Panc1 (cell line): Measurements from ENCODE around the gene LURAP1L.

Source experiments
- POLR2AphosphoS5 ChIP-seq: IDR thresholded peaks from 2 replicates; pipeline ENCODE4 v1.6.1; 2012; ENCODE audit warnings: mild to moderate bottlenecking, low read depth, low read length, moderate library complexity
- TF ChIP-seq, protein P1 (sequence below): fragments of 450-650 bp; IDR thresholded peaks from 2 replicates; pipeline ENCODE4 v1.5.1; 2017; ENCODE audit warnings: mild to moderate bottlenecking
- TF ChIP-seq, protein P2 (sequence below), 2 experiments: IDR thresholded peaks; 2 replicates each; pipeline ENCODE4 v1.6.1; 2011 to 2012; ENCODE audit warnings: low read depth in 2 of 2, control low read depth in 1 of 2, low read length in 1 of 2, mild to moderate bottlenecking in 1 of 2, moderate library complexity in 1 of 2; ENCODE audit not compliant: insufficient read depth in 1 of 2

DNA sequence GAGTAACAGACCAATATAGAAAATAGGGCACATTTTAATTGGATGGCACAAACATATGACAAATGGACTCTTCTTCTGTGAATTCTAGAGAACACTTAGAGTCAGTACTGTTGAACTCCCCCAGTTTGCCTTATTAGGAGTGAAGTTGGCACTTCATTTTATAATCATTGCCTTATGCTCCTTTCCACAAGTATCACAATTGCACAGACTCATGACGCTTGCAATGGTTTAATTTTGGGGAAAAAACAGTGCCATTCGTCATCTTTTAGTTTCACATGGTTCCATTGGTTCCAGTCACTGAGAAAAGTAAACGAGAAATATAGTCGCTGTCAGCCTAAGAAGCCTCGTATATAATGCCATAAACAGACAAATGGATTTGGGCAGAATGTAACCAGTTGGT lies 71.2 kb downstream of the LURAP1L start:
- TF ChIP-seq, protein P1, sequence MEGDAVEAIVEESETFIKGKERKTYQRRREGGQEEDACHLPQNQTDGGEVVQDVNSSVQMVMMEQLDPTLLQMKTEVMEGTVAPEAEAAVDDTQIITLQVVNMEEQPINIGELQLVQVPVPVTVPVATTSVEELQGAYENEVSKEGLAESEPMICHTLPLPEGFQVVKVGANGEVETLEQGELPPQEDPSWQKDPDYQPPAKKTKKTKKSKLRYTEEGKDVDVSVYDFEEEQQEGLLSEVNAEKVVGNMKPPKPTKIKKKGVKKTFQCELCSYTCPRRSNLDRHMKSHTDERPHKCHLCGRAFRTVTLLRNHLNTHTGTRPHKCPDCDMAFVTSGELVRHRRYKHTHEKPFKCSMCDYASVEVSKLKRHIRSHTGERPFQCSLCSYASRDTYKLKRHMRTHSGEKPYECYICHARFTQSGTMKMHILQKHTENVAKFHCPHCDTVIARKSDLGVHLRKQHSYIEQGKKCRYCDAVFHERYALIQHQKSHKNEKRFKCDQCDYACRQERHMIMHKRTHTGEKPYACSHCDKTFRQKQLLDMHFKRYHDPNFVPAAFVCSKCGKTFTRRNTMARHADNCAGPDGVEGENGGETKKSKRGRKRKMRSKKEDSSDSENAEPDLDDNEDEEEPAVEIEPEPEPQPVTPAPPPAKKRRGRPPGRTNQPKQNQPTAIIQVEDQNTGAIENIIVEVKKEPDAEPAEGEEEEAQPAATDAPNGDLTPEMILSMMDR: no peak
- TF ChIP-seq, protein P2, sequence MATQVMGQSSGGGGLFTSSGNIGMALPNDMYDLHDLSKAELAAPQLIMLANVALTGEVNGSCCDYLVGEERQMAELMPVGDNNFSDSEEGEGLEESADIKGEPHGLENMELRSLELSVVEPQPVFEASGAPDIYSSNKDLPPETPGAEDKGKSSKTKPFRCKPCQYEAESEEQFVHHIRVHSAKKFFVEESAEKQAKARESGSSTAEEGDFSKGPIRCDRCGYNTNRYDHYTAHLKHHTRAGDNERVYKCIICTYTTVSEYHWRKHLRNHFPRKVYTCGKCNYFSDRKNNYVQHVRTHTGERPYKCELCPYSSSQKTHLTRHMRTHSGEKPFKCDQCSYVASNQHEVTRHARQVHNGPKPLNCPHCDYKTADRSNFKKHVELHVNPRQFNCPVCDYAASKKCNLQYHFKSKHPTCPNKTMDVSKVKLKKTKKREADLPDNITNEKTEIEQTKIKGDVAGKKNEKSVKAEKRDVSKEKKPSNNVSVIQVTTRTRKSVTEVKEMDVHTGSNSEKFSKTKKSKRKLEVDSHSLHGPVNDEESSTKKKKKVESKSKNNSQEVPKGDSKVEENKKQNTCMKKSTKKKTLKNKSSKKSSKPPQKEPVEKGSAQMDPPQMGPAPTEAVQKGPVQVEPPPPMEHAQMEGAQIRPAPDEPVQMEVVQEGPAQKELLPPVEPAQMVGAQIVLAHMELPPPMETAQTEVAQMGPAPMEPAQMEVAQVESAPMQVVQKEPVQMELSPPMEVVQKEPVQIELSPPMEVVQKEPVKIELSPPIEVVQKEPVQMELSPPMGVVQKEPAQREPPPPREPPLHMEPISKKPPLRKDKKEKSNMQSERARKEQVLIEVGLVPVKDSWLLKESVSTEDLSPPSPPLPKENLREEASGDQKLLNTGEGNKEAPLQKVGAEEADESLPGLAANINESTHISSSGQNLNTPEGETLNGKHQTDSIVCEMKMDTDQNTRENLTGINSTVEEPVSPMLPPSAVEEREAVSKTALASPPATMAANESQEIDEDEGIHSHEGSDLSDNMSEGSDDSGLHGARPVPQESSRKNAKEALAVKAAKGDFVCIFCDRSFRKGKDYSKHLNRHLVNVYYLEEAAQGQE (IDR thresholded peaks at IDR 0.05; ENCODE audit: insufficient read depth in 1 of 2, low read depth in 2 of 2, low read length in 1 of 2): no peak
- TF ChIP-seq POLR2AphosphoS5: no peak
